ENCODE results near the gene CS.
"Not testable (repeated sequence)": the region's sequence is repeated elsewhere in the genome, so short reads cannot be mapped to it uniquely, and the experiment has no call there.

CS gene

DNA sequence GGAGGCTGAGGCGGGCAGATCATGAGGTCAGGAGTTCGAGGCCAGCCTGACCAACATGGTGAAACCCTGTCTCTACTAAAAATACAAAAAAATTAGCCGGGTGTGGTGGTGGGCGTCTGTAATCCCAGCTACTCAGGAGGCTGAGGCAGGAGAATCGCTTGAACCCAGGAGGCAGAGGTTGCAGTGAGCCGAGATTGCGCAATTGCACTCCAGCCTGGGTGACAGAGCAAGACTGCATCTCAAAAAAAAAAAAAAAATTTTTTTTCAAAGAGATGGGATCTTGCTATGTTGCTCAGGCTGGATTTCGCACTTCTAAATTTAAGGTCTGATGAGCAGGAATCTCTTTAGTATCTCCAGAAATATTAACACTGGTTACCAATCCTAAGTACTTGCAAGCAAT is 21.5 kb upstream of the CS start:
- FAIRE-seq; DNase-seq (ENCODE audit: insufficient read length, low spot score): not testable (repeated sequence)

DNA sequence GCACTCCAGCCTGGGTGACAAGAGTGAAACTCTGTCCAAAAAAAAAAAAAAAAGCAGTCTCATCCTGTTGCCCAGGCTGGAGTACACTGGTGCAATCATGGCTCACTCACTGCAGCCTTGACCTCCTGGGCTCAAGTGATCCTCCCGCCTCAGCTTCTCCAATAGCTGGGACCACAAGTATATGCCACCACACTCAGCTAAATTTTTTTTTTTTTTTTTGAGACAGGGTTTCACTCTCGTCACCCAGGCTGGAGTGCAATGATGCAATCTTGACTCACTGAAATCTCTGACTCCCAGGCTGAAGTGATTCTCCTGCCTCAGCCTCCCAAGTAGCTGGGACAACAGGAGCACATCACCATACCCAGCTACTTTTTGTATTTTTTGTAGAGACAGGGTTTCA is 20.9 kb upstream of the CS start:
- no peak for FAIRE-seq
- DNase-seq (ENCODE audit: insufficient read length, low spot score), result no peak

DNA sequence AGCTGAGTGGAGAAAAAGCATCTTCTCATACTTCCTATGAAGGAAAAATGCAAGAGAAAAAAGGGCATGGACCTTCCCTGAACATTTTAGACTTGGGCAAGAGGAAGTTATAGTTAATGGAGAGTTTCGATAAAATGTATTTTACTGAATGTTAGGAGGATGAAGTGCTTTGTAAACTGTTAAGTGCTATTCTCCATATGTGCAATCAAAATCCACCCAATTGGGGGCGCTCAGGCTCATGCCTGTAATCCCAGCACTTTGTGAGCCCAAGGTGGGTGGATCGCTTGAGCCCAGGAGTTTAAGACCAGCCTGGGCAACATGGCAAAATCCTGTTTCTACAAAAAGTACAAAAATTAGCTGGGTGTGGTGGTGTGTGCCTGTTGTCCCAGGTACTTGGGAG is 17.5 kb upstream of the CS start:
- no peak for FAIRE-seq
- no peak for DNase-seq (ENCODE audit: insufficient read length, low spot score)

DNA sequence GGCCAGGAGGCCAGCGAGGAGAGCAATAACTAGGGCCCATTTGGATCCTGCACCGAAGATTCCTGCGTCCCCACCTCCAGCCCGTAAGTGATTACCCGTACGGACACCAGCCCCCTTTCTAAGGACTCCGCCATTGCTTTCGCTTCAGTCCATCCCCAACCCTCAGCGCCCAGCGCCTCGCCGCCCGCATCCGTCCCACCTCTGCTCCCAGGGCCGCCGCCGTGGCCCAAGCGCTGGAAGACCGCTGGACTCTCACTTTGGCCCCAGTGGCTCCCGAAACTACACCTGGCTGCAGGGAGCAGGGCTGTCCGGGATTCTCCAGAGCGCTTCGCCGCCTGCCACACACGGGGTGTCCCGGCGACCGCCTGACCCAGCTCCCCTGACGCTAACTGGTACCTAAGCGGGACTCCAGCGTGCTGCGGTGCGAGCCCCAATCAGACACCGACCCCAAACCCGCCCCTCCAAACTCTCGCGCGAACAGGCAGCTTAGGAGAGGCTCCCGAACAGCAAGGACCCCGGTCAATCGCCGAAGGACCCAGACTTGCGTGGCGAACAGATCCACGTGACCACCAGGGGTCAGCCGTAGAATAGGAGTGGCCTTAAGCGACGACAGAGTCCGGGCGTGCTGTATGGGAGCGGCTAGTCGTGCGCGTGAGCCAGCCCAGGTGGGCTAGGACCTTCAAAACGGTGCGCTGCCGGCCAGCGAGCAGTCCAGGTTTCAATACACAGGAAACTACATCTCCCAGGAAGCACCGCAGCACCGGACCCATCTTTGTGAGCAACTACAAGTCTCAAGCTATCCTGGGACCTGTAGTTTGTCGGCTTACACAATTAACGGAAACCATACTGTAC is 15.7 kb upstream of the CS start, which contains the start of gene CNPY2:
CNPY2 (minus strand) TSS at position 367 of the 852 bp plus-strand sequence. CDS start 771 bp downstream, outside the sequence.
- DNase-seq (ENCODE audit: insufficient read length, low spot score) (peak; percentile 98), FAIRE-seq (peak; percentile 79)

DNA sequence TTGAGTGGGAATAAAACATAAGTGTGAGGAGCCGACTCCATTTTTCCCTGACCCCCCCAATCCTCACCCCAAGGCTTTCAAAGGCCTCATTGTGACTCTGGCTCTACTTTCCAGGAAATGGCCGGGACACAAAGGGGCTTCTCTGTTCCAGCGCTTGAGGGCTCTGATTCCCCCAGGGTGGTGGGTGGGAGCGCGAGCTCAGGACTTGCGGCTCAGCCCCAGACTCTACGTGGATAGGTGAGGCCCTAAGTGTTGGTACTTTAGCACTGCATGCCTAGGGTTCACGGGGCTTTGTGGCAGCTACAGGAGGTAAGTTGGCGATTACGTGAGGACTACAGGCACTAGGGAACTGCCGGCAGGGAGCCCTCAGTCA is 15.1 kb upstream of the CS start:
- FAIRE-seq (no peak), DNase-seq (ENCODE audit: insufficient read length, low spot score) (no peak)

DNA sequence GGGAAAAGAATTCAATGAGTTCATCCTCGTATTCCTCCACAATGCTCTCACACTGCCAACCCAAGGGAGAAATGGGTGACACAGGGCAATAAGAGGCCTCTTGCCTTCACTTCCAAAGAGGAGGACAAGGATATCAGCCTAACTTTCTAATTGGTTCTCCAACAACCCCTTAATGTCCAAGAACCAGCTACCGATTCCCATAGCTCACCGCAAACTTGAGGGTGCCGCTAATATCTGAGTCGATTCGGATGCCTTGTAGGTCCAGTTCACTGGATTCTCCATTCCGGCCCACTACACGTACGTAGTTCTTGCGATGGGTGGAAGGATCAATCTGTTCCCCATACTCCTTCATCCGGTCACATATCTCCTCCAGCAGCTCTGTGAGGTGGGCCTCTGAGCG is 10.9 kb upstream of the CS start:
- DNase-seq (ENCODE audit: insufficient read length, low spot score), result no peak
- no peak for FAIRE-seq

DNA sequence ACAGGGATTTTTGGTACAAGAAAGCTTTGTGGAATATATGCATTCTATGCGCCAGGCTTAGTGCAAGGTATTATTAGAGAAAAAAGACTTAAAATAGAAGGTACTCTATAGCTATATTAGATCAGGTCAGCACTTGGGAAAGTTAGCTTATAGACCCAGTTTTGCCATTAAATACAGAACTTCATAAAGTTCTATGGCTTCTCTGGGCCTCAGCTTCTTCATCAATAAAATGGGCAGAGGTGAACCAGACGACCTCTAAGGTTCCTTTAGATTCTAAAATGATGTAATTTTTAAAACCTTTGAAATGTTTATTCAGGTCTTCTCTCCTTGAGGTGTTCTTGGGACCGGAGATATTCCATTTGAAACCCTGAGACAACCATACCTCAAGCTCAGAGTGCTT is 8.6 kb upstream of the CS start:
- FAIRE-seq (no peak), DNase-seq (ENCODE audit: insufficient read length, low spot score) (no peak)

DNA sequence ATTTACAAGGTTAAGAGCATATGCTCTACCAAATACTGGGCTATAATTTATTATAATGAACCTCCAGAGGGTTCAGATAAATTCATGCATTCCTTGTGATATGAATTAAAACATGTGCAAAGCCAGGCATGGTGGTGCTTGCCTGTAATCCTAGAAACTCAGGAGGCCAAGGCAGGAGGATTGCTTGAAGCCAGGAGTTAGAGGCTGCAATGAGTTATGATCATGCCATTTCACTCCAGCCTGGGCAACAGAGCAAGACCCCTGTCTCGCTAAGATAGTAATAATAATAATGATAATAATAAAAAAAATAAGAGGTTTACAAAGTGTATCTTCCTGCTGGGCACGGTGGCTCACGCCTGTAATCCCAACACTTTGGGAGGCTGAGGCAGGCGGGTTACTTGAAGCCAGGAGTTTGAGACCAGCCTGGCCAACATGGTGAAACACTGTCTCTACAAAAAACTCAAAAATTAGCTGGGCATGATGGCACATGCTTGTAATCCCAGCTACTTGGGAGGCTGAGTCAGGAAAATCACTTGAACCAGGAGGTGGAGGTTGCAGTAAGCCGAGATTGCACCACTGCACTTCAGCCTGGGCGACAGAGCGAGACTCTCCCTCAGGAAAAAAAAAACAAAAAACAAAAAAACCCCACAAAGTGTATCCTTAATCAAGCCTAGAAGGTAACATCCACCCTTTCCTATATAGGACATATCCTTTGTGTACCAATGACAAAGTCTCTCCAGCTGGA is 7.3 kb upstream of the CS start:
- FAIRE-seq, result no peak

DNA sequence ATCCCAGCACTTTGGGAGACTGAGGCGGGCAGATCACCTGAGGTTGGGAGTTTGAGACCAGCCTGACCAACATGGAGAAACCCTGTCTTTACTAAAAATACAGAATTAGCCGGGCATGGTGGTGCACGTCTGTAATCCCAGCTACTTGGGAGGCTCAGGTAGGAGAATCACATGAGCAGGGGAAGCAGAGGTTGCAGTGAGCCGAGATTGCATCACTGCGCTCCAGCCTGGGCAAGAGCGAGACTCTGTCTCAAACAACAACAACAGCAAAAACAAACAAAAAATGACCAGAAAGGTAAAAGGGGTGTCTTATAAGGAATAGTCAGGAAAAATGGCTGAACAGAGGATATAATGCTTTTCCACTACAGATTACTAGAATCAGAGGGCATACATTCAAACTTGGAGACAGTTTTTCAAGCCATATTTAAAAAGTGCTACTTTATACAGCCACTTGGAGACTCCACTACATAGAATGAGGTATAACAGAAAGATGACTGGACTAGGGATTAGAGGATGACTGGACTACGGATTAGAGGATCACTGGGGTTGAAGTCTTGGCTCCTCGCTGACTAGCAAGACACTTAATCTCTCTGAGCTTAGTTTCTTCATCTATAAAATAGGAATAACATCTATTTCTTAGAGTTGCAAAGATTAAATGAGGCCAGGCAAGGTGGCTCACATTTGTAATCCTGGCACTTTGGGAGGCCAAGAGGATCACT is 4.9 kb upstream of the CS start:
- FAIRE-seq (no peak), DNase-seq (ENCODE audit: insufficient read length, low spot score) (no peak)

More for the DNA sequence above, 7.3 kb upstream of the CS start:
- no peak for DNase-seq (ENCODE audit: insufficient read length, low spot score)

DNA sequence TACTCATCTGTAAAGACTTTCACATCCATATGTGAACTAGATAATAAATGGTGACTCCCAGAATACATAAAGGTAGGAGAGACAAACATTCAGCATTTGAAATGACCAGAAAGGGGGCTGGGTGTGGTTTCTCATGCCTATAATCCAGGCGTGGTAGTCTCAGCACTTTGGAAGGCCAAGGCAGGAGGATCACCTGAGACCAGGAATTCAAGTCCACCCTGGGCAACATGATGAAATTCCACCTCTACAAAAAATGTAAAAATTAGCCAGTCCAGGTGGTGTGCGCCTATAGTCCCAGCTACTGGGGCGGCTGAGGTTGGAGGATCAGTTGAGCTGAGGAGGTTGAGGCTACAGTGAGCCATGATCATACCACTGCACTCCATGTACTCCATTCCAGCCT is 4.1 kb upstream of the CS start:
- no peak for FAIRE-seq

DNA sequence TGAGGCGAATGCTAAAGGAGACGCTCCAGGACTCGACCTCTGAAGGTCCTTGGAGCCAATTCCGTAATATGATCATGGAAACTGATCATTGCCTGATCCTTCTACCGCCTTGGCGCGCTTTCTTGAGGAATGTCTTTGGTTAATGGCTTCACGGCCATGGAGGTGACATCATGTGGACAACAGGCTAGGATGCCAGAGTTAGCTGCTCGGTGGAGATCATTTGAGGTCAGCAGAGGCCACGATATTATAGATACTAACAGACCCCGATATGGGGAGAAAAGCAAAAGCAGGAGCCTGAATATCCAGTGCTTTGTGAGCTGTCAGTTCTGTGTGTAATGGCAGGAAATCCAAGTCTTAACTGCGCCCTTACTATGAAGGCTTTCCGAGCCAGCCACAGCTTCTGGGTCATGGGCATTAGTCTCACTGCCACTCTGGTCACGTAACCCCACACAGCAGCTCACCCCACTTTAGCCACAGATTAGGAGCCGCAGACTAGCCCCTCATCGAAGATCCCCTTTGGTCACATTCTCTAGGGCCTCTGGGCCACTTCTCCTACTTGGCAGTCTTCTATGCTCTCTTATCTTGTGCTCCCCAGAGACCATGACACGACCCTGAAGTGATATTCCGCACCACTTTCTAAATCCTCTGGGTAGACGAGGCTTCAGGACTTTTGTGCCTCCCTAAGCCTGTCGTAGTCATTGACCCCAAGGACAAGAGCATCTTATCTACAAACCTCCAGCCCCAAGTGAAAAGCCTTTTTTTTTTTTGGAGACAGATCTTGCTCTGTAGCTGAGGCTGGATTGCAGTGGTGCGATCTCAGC is 724 bp upstream of the CS start:
- no peak for FAIRE-seq
- no peak for DNase-seq (ENCODE audit: insufficient read length, low spot score)

More for the DNA sequence above, 4.1 kb upstream of the CS start:
- no peak for DNase-seq (ENCODE audit: insufficient read length, low spot score)

DNA sequence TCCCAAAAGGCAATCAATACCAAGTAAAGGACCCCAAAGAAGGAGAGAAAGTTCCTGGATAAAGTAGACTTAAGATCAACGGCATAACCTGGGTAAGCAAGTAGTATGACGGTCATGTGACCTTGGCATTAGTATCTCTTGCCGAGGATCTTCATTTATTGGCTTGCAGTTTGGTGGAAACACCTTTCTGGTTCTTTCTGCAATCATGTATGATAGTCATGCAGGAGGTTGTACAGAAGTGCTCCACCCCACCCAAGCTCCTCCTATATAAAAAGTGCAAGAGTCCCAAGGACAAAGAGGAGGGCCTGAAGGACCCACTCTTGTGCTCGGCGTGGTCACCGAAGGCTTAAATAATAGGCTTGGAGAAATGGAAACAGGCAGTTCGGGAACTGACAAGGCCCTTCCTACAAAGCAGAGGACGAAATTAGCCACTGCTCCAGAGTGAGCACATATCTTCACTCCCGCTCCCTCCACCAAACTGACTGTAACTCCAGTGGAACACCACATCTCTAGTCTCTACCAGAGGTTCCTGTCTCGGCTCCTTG is 750 bp downstream of the CS start:
- DNase-seq (ENCODE audit: insufficient read length, low spot score) (no peak), FAIRE-seq (no peak)

DNA sequence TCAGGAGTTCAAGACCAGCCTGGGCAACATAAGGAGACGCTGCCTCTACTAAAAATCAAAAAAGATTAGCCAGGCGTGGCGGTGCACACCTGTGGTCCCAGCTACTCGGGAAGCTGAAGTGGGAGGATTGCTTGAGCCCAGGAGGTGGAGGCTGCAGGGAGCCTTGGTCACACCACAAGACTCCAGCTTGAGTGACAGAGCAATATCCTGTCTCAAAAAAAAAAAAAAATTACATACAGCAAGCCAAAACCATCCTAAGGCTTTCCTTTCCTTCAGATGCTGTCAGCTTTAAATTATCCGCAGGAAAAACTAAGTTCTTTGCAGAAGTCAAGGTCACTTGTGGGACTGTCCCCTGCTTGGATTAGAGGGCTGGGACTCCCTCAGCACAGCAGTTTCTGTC is 1.3 kb downstream of the CS start:
- FAIRE-seq, result no peak
- DNase-seq (ENCODE audit: insufficient read length, low spot score), result no peak

DNA sequence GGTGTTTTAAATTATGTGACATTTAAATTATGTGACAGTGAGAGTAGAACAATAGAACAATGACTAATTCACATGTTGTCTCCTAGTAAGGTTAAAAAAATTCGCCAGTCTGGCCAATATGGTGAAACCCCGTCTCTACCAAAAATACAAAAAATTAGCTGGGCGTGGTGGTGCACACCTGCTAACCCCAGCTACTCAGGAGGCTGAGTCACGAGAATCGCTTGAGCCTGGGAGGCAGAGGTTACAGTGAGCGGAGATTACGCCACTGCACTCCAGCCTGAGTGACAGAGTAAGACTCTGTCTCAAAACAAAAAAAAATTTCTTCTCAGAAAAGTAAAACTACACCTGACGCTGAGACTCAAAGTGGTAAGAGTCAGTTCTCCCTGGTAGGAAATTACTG is 2.7 kb downstream of the CS start:
- DNase-seq (ENCODE audit: insufficient read length, low spot score) (no peak), FAIRE-seq (no peak)

DNA sequence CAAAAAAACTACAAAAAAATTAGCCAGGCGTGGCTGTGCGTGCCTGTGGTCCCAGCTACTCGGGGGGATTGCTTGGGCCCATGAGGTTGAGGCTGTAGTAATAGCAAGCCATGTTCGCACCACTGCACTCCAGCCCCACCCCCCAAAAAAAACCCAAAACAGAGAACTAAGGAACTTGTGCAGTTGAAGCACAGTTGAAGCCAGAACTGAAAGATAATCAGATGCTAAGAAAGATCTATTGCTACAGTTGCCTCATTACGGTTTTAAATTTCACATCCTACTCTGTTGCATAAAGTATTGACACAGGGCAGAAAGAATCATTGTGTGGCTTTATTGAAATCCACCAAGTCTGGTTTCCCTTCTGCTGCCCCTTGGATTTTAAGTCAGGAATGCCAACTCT is 3.8 kb downstream of the CS start:
- FAIRE-seq (no peak), DNase-seq (ENCODE audit: insufficient read length, low spot score) (no peak)

DNA sequence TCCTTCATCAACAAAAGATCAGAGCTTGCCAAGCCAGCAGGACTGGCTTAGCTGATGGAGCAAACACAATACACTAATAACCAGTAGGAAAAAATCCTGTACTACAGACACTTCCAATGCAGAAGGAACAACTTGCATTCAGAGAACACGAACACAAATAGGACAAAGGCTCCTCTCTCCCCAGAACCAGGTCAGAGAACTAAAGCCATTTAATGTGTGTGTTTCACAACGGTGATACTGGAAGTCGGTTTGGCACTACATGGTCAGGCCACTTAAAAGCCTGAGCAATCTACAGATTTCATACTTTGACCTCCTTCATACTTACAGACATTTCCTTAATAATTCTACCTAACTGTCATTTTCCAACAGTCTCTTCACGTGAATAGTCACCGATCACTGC is 6.3 kb downstream of the CS start:
- FAIRE-seq (no peak), DNase-seq (ENCODE audit: insufficient read length, low spot score) (no peak)

DNA sequence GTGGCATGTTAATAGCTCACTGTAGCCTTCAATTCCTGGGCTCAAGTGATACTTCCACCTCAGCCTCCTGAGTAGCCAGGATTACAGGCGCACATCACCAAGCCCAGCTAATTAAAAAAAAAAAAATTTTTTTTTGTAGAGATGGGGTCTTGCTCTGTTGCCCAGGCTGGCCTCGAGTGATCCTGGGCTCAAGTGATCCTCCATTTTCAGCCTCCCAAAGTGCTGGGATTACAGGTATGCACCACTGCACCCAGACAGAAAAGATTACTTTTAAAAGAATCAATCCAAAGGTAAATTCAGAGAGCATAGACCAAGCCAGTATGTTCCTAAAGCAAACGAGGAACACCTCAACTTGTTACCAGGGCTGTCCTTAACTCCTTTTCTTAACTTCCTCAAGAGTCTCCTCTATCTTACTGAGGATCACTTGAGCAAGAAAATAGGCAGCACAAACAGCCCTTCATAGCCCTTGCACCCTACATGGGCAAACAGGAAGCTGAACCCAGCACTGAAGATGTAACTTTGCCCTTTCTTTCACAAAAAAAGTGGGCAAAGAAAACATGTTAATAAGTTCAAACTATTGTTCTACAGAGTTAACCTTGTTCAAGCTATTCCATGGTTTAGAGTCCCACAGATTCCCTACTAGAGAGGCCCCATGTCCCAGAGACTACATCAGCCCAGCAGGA is 11.3 kb downstream of the CS start:
- FAIRE-seq, result no peak
- DNase-seq (ENCODE audit: insufficient read length, low spot score), result no peak

DNA sequence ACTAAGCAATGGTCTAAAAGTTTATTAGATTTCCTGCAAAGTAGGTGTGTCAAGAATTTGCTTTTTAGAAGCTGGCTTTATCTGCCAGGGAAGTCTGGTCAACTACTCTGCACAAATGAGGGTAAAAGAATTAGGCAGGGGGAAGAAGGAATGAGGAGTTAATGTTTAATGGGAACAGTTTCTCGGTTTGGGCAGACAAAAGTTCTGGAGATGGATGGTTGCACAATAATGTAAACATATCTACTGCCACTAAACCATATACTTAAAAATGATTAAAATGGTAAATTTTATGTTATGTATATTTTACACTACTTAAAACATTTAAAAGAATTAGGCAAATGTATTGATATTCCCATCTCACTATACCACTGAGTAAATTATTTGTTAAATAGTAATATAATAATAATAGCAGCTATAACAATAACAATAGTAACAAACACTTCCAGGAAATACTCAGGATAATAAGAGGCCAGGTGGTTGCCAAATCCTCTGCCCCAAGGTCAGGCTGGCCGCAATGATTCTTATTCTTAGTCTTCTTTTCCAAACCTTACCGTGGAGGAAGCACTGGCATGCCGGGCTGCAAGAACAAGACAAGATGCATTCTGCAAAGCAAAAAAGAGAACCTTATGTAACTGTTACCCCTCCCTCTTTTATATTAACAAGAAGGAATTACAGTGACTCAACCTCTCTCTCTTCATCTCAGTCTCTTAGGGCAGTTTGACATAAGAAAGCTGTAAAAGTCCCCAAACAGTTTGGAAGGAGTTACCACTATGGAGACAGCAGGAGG is 13.9 kb downstream of the CS start:
- FAIRE-seq, result no peak
- no peak for DNase-seq (ENCODE audit: insufficient read length, low spot score)

DNA sequence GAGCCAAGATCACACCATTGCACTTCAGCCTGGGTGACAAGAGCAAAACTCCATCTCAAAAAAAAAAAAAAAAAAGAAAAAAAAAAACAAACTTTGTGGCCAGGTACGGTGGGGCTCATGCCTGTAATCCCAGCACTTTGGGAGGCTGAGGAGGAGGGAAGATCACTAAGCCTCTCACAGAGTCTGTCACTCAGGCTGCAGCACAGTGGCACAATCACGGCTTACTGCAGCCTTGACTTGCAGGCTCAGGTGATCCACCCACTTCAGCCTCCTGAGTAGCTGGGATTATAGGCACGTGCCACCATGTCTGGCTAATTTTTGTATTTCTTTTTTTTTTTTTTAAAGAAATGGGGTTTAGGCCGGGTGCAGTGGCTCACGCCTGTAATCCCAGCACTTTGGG is 15.9 kb downstream of the CS start:
- not testable (repeated sequence) for DNase-seq (ENCODE audit: insufficient read length, low spot score); FAIRE-seq
